A549 treated with AZD9567 at 1 μM for 4 hours (cell line): ENCODE results near the gene DVL2. TPM values are rescaled to one million over a fixed set of nuclear protein-coding genes. Genes with fewer than 3 reads are reported as not detected.

Experiments
- total RNA-seq: library from RNA; stranded (reverse); fragments of 200-300 nt; extraction: Qiagen RNA extraction; gene quantifications from 5 replicates; pipeline ENCODE4 v1.2.3, GENCODE V29; 2022; ENCODE audit not compliant: insufficient read depth

DVL2 gene
- 29.2 to 43.3 TPM (median 42.3 TPM) in 5 replicates for total RNA-seq

DNA sequence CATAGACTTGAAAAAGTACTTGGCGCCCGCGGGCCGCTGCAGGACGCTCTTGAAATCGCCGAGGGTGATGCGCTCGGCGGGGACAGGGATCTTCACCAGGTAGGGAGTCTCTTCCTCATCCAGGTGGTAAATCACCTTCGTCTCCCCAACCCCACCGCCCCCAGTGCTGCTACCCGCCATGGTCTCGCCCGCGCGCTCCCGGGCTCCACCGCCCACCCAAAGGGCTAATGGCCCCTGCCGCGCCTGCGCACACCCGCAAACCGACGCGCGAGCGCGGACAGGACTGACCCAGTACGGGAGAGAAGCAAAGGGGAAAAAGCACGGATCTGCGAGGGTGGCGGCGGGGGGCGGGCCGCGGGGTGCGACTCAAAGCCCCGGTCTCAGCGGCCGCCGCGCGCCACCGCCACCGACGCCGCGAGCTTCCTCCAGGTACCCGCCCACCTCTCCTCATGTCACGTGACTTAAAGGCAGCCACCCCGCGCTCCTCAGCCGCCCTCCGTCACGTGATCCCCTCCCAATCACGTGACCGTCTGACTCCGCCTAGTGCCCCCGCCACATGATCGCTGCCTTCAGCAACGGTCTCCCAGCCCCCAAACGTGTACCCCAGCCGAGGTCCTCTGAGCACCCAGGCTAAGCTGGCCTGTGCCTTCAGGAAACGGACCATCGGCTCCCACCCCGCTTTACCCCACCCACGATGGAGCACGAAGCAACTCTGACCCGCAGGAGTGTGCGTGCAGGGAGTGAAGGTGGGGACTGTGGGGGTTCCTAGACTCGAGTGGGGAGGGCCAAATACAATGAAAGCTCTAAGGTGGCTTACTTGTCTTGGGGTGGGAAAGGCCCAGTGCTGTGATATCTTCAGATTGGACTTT is at the start of gene DVL2:
TSS of gene DVL2 (minus strand) at position 435 of the 869 bp plus-strand sequence. CDS start at position 180, 255 bp downstream.

DNA sequence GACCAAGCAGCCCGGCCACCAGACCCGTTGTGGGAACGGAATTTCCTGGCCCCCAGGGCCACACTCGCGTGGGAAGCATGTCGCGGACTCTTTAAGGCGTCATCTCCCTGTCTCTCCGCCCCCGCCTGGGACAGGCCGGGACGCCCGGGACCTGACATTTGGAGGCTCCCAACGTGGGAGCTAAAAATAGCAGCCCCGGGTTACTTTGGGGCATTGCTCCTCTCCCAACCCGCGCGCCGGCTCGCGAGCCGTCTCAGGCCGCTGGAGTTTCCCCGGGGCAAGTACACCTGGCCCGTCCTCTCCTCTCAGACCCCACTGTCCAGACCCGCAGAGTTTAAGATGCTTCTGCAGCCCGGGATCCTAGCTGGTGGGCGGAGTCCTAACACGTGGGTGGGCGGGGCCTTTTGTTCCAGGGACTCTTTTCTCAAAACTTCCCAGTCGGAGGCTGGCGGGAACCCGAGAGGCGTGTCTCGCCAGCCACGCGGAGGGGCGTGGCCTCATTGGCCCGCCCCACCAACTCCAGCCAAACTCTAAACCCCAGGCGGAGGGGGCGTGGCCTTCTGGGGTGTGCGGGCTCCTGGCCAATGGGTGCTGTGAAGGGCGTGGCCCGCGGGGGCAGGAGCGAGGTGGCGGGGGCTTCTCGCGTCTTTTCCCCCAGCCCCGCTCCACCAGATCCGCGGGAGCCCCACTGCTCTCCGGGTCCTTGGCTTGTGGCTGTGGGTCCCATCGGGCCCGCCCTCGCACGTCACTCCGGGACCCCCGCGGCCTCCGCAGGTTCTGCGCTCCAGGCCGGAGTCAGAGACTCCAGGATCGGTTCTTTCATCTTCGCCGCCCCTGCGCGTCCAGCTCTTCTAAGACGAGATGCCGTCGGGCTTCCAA is 47.0 kb upstream of the DVL2 start, which contains the start of gene SLC2A4:
TSS of gene SLC2A4 (plus strand) at position 645 of the 879 bp plus-strand sequence. CDS start at position 862, 217 bp downstream.

GRCh38 chr17:7262192-7262934 is 28.0 kb upstream of the DVL2 start, which contains the start of gene CLDN7:
Gene CLDN7 (minus strand): TSS chr17:7262478. CDS start chr17:7262043, 435 bp downstream.

GRCh38 chr17:7252176-7253043 is 18.1 kb upstream of the DVL2 start, which contains the start of gene ELP5:
Gene ELP5 (plus strand): TSS chr17:7252215. CDS start chr17:7252551, 336 bp downstream.

GRCh38 chr17:7251661-7252175 is 17.4 kb upstream of the DVL2 start, which contains the start of gene CTDNEP1:
Gene CTDNEP1 (minus strand): TSS chr17:7251734. CDS start chr17:7251296, 438 bp downstream.

GRCh38 chr17:7241783-7242716 is 7.7 kb upstream of the DVL2 start, which contains the start of gene GABARAP:
Gene GABARAP (minus strand): TSS chr17:7242449. CDS start chr17:7242330, 119 bp downstream.

GRCh38 chr17:7239091-7240027 is 5.0 kb upstream of the DVL2 start, which contains the start of gene PHF23:
Gene PHF23 (minus strand): TSS chr17:7239457. CDS start chr17:7239279, 178 bp downstream.

GRCh38 chr17:7219812-7220592 is 14.3 kb downstream of the DVL2 start, which contains the start of the genes ACADVL and DLG4:
Gene ACADVL (plus strand): TSS chr17:7219938. CDS start chr17:7219985, 47 bp downstream.
Gene DLG4 (minus strand): TSS chr17:7219836.

GRCh38 chr17:7179317-7180254 is 54.7 kb downstream of the DVL2 start, which contains the start of gene ASGR1:
Gene ASGR1 (minus strand): TSS chr17:7179370. CDS start chr17:7178563, 807 bp downstream.

Other genes starting within 250 kb of the DVL2 start
- gene ALOX12, start 238.5 kb downstream of the DVL2 start, total RNA-seq: not detected in 5 replicates
- gene RNASEK, start 221.9 kb downstream of the DVL2 start, total RNA-seq: 364 to 487 TPM (median 429 TPM) in 5 replicates
- gene BCL6B, start 211.5 kb downstream of the DVL2 start, total RNA-seq: not detected in 5 replicates
- gene SLC16A13, start 198.5 kb downstream of the DVL2 start, total RNA-seq: 3.5 to 8.5 TPM (median 7.7 TPM) in 5 replicates
- not detected in 5 replicates for gene SLC16A11, start 190.4 kb downstream of the DVL2 start, total RNA-seq
- gene CLEC10A, start 154.3 kb downstream of the DVL2 start, total RNA-seq: not detected in 5 replicates
- gene ASGR2, start 119.7 kb downstream of the DVL2 start, total RNA-seq: 1.5 TPM in 1 of 5 replicates, not detected in the others
- gene ASGR1, start 55.1 kb downstream of the DVL2 start, total RNA-seq: 0.70 to 1.2 TPM (median 0.90 TPM) in 4 of 5 replicates, not detected in the other
- gene DLG4, start 14.7 kb downstream of the DVL2 start, total RNA-seq: 5.9 to 6.9 TPM (median 6.2 TPM) in 5 replicates
- gene ACADVL, start 14.6 kb downstream of the DVL2 start, total RNA-seq: 264 to 485 TPM (median 439 TPM) in 5 replicates
- 67.2 to 91.5 TPM (median 83.0 TPM) in 5 replicates for gene PHF23, start 4.9 kb upstream of the DVL2 start, total RNA-seq
- gene GABARAP, start 7.9 kb upstream of the DVL2 start, total RNA-seq: 638 to 734 TPM (median 663 TPM) in 5 replicates
- gene CTDNEP1, start 17.2 kb upstream of the DVL2 start, total RNA-seq: 202 to 277 TPM (median 222 TPM) in 5 replicates
- gene ELP5, start 17.7 kb upstream of the DVL2 start, total RNA-seq: 115 to 144 TPM (median 128 TPM) in 5 replicates
- gene CLDN7, start 28.0 kb upstream of the DVL2 start, total RNA-seq: 1.4 to 1.8 TPM (median 1.6 TPM) in 4 of 5 replicates, not detected in the other
- gene SLC2A4, start 47.2 kb upstream of the DVL2 start, total RNA-seq: 0.28 to 0.45 TPM (median 0.37 TPM) in 4 of 5 replicates, not detected in the other
- gene YBX2, start 60.1 kb upstream of the DVL2 start, total RNA-seq: 0.46 to 0.72 TPM (median 0.60 TPM) in 4 of 5 replicates, not detected in the other
- 1,570 to 1,809 TPM (median 1,672 TPM) in 5 replicates for gene EIF5A, start 73.1 kb upstream of the DVL2 start, total RNA-seq
- 91.5 to 113 TPM (median 108 TPM) in 5 replicates for gene GPS2, start 80.8 kb upstream of the DVL2 start, total RNA-seq
- gene NEURL4, start 94.8 kb upstream of the DVL2 start, total RNA-seq: 30.5 to 37.6 TPM (median 36.4 TPM) in 5 replicates
- gene ACAP1, start 102.0 kb upstream of the DVL2 start, total RNA-seq: 2.1 to 5.5 TPM (median 3.9 TPM) in 4 of 5 replicates, not detected in the other
- gene KCTD11, start 117.6 kb upstream of the DVL2 start, total RNA-seq: 10.3 to 15.0 TPM (median 13.0 TPM) in 5 replicates
- gene TMEM95, start 120.6 kb upstream of the DVL2 start, total RNA-seq: not detected in 5 replicates
- 1.4 to 1.7 TPM (median 1.6 TPM) in 5 replicates for gene TNK1, start 146.6 kb upstream of the DVL2 start, total RNA-seq
- 36.1 to 44.4 TPM (median 40.5 TPM) in 5 replicates for gene PLSCR3, start 160.0 kb upstream of the DVL2 start, total RNA-seq
- 181 to 231 TPM (median 208 TPM) in 5 replicates for gene TMEM256, start 169.6 kb upstream of the DVL2 start, total RNA-seq
- 12.4 to 20.9 TPM (median 18.3 TPM) in 5 replicates for gene NLGN2, start 173.3 kb upstream of the DVL2 start, total RNA-seq
- gene SPEM1, start 185.8 kb upstream of the DVL2 start, total RNA-seq: 0.08 TPM in 2 of 5 replicates, not detected in the others
- gene SPEM2, start 191.1 kb upstream of the DVL2 start, total RNA-seq: 0.05 to 0.07 TPM (median 0.05 TPM) in 3 of 5 replicates, not detected in the others
- gene SPEM3, start 194.3 kb upstream of the DVL2 start, total RNA-seq: 0.02 to 0.06 TPM (median 0.02 TPM) in 3 of 5 replicates, not detected in the others
- gene TMEM102, start 200.9 kb upstream of the DVL2 start, total RNA-seq: 7.5 to 12.0 TPM (median 11.6 TPM) in 5 replicates
- 0.67 to 1.3 TPM (median 0.74 TPM) in 4 of 5 replicates, not detected in the other for gene FGF11, start 205.0 kb upstream of the DVL2 start, total RNA-seq
- gene CHRNB1, start 210.5 kb upstream of the DVL2 start, total RNA-seq: 5.7 to 17.4 TPM (median 8.1 TPM) in 5 replicates
- gene ZBTB4, start 245.1 kb upstream of the DVL2 start, total RNA-seq: 17.6 to 21.8 TPM (median 20.5 TPM) in 5 replicates
- not detected in 5 replicates for gene SLC35G6, start 246.9 kb upstream of the DVL2 start, total RNA-seq
- gene POLR2A, start 249.8 kb upstream of the DVL2 start, total RNA-seq: 74.1 to 103 TPM (median 95.9 TPM) in 5 replicates